A172 (cell line): ENCODE data around the gene KATNAL1. TPM values are rescaled to one million over a fixed set of nuclear protein-coding genes. Genes with fewer than 3 reads are reported as not detected.

Experiments used
- DNase-seq: peaks from one replicate; pipeline ENCODE4 v3.0.0-alpha.2; 2015; ENCODE audit warnings: low spot score
- total RNA-seq: library from RNA; depleted of rRNA; stranded (reverse); fragments of >200 nt; shearing (Covaris generic); gene quantifications from 2 replicates; pipeline ENCODE4 v1.2.3, GENCODE V29; 2014

KATNAL1 gene
- total RNA-seq, 1 experiment from 2014 or later, result 119 TPM

DNA sequence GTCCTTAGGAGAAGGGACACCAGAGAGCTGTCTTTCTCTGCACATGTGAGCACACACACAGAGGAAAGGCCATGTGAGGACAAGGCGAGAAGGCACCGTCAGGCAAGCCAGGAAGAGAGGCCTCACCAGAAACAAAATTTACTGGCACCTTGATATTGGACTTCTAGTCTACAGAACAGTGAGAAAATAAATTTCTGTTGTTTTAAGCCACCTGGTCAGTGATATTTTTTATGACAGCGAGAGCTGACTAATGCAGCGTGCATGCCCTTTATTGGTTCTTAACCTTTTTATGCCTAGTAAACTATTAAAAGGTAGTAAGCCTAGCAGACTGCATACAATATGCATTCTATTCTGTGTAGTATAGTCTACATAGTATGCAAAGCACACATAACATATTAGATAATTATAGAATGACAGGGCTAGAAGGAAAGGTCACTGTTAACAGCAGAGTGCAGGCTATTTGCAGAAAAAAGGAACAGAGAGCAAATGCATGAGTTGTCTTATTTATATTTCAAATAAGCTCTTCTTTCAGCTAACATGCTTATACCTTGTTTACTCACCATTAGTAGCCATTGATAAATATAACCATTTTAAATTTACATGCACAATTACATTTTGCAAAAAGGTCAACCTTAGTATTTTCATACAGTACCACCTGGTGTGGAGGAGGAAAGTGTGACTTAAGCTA, 25.2 kb upstream of the KATNAL1 start:
- DNase-seq, result no peak

DNA sequence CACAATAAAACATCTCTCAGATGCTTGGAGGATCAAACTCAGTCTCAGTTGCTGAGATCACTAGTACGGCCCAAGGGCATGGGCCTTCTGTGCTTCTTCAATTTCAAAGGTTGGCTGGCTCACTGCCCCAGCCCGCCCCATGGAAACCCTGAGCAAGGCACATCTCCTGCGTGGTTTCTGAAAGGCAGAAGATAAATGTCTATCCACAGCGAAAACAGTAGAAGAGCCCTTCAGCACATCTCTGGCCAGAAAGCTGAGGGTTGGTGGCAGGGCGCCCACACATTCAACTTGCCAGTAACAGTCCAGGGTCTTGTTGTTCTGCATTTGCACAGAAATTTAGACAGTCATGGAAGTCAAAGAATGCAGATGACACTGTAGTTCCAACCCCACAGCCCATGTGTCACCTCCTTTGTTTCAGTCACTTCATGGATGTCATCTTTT, 24.0 kb upstream of the KATNAL1 start:
- no peak for DNase-seq

DNA sequence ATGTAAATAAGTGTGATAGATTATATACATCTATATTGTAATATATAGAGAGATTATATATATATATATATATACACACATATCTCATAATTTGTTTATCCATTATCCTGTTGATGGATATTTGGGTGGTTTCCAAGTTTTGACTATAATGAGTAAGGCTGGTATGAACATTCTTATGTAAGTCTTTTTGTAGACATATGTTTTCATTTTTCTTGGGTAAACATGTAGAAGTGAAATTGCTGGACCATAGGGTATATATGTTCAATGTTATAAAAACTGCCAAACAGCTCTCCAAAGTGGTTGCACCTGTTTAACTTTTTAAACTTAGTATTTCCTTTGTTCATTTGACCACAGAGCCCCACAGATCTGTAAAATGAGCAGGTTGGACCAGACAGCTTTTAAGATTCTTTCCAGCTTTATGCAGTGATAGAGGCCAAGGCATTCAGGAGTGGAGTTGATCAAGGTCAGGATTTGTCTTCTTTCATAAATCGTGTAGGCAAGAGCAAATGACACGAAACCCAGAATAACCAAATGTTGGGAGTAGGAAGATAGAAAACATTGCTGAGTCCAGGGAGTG, 21.7 kb upstream of the KATNAL1 start:
- no peak for DNase-seq

DNA sequence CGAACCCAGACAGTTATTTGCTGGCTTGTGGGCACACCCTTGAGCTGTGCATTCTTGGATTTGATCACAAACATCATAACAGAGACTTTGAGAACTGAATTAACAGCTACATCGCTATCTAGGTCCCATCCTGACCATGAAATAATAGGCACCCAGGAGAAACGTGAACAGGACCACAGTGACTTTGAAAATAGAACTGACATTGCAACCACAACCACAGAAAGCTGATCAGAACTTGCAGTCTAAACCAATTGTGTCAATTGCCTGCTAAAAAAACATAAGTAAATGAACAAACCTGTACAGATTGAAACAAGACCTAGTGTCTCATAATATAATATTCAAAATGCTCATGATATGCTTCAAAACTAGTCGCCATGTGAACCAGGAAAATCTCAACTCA, 18.3 kb upstream of the KATNAL1 start:
- DNase-seq, result no peak

DNA sequence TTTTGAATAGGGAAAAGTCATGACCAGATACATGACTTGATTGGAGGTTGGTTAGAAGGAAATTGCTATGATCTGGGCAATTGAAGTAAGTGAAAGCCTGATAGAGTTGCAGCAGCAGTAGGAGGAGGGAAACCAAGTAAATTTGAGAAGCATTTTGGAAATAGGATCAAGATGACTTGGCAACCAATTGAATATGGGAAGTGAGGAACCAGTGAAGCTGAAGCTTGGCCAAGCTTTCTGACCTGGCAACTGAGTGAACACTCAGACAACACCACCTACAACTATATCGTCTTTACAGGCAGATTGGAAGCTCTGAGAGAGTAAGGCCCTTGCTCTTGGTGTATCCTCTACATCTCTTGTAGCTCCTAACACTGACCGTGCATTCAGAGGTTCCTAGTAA, 16.2 kb upstream of the KATNAL1 start:
- DNase-seq, result no peak

DNA sequence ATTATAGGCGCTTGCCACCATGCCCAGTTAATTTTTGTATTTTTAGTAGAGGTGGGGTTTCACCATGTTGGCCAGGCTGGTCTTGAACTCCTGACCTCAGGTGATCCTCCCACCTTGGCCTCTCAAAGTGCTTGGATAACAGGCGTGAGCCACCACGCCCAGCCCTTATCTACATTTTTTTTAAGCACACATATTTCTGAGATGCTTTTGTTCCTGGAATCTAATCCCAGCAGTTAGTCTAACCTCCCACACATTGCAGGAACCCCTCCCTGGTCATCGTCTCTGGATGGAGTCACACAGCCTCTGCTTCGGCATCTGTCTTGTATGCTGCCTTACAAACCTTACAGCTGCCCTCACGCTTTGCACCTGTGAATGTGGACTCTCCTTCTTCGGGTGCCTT, 15.1 kb upstream of the KATNAL1 start:
- no peak for DNase-seq

DNA sequence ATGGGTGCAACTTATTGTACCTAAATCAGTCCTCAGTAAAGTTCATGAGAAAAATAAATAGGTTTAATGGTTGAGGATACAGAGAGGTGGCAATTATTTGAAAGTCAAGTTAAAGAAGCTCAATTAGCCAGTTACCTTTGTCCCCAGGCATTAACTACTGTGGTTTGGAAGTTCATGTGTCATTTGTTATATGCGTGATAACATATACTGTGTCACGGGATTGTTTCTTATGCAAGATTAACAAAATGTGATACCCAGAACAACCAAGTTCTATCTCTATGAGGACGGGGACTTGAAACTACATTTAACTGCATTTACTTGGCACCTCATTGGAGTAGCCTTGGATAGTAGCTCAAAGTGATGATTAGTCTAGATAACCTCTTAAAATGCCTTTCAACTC, 13.9 kb upstream of the KATNAL1 start:
- DNase-seq, result no peak

DNA sequence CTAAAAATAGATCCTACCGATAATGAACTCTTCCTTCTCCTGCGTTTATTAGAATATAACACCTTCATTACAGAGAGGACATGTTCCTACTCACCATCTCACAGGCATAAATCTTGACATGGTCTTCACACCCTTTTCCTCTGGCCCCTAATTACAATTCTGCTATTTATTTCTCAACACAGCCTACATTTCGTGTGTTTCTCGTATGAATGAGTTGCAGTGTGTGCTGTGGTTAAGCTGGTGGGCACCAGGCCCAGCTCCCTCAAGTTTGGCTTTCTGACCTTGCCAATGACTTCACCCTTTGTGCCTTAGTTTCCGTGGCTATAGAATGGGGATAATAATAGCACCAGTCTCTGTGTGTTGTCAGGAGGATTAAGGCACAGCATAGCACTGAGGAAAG, 12.3 kb upstream of the KATNAL1 start:
- no peak for DNase-seq

DNA sequence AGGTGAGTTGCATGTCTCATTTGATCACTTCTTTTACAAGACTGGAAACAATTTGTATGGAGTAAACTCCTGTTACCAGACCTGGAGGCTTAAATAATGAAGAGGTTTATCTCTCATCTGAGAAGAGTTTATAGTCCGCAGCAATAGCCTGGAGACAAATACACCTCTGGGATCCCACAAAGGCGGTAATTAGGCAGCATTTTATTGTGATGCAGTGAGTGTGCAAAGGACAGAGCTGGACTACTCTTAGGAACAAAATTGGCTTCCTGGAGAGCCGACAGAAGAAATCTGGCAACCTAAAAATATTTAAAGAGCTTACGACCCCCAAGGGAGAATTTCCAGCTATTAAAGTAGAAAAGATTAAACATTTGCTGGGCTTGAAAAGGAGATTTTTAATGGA, 11.8 kb upstream of the KATNAL1 start:
- no peak for DNase-seq

DNA sequence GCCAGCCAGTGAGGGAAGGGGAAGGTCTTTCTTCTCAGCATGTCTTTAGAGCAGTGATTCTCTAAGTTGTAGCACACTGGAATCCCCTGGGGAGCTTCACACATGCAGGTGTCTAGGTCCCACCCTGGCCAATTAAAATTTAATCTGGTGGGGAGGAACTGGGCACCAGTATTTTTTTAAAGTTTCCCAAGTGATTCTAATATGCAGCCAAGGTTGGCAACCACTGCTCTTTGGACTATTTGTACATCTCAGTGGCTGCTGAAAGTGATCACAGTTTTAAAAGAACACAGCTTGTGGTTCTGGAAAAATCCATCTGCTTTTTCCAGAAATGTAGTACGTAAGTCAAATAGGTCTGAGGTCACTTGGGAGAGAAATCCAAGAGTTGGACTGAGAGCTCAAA, 10.7 kb upstream of the KATNAL1 start:
- no peak for DNase-seq

DNA sequence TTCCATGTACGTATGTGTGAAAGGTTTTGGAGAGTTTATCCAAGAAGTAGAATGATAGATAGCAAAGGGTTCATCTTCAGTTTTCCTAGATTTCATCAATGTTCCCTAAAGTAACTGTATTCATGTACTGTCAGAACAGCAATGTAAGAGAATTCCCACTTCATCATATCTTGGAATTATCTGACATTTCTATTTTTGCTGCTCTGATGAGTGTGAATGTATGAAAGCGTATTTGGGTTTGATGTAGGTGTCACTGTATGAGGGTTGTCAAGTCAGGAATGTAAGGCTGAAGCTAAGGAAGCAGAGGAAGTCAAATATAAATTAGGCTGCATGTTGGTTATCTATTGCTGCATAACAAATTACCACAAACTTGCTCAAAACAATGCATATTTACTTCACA, 7.2 kb upstream of the KATNAL1 start:
- no peak for DNase-seq

DNA sequence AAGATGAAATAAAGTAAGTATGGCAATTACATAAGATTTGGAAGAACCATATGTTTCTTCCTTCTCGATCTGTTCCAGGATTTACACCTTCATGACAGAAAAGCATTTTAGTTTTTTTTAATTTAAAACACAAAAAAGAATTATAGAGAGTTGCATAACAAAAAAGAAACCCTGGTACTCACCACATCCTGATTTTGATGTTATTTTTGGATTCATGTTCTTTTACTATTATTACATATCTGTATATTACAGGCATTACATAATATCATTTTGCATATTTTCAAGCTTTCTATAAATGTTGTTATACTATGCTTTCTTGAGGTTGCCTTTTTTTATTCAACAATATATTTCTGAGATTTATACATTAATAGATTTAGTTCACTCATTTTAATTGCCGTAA, 6.7 kb upstream of the KATNAL1 start:
- DNase-seq, result no peak

DNA sequence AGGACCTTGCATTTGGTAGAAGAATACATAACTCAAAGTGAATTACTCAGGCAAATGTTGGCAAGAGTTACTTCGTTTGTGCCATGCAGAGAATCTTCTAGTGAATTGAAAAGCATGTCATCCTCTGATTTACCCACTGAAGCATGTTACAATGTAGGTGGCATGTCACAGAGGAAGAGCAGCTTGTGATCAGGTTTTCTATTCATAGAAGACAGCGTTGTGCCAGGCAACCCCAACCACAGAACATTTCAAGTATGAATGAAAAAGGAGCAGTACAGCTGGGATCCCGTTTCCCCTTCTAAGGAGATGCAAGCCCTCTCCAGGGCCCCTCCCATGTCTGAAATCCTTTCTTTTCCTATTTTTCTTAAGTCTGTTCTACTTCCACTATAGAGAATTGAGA, 6.0 kb upstream of the KATNAL1 start:
- no peak for DNase-seq

DNA sequence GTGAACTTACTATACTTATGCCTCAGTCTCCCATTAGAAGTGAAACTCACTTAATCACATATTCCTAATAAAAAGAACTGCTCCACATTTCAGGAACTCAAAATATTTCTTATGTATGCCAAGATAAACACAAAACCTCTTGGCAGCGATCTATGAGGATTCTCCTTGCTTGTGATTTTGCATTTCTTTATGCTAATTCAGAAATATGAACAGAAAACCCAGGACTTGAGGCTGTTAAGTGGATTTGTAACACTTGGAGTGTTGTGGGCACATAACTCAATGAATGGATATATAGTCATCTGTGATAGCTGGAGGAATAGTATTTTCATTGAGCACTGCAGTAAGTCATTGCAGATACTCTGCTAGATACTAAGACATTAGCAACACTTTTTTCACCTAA, 5.6 kb upstream of the KATNAL1 start:
- DNase-seq, result no peak

DNA sequence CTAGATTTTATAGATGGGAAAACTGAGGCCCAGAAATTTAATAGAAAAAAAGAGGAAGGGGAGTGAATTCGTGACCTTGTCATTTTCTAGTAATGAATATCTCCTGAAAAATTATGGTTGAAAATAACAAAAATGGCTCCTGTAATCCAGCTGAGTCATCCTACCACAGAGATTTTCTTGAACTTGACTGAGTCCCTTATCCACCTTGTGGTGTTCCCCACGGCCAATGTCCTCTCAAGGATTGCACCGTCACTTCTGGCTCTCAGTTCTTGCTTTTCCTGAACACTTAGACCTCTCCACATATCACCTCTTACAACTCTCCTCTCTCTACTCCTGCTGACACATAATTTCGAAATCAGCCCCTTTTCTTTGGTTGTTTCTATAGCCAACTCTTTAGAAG, 1.2 kb upstream of the KATNAL1 start:
- peak; percentile 39 for DNase-seq

DNA sequence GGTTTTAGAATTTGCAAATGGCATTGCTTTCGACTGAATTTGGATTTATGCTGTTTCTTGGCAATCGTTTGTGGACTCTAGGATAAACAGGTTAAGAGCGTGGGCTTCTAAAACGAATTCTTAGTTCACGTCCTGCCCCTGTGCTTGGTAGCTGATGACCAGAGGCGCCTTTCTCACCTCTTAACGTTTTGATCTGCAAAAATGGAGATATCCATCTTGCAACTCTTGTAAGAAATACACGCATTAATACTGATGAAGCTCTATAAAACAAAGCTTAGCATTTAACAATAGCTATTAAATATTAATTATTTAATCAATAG, 580 bp upstream of the KATNAL1 start:
- DNase-seq, result no peak

DNA sequence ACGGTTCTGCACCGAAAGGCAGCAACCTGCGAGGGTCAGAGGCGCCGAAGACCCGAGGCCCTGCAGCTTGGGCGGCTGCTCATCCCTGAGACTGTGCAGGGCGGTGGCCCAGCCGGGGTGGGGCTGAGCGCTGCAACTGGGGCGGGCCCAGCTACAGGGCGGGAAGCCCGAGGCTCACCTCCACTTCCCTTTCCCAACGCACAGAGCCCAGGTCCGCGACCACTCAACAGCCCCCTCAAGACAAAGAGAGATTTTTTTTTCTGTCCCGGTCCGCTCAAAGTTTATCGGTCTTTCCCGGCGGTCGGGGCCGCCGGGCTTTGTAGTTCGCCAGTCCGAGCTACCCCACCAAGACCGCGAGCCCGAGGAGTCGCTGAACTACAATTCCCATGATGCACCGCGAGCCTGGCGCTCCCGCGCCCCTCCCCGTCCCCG, 573 bp downstream of the KATNAL1 start:
- peak; percentile 86 for DNase-seq

DNA sequence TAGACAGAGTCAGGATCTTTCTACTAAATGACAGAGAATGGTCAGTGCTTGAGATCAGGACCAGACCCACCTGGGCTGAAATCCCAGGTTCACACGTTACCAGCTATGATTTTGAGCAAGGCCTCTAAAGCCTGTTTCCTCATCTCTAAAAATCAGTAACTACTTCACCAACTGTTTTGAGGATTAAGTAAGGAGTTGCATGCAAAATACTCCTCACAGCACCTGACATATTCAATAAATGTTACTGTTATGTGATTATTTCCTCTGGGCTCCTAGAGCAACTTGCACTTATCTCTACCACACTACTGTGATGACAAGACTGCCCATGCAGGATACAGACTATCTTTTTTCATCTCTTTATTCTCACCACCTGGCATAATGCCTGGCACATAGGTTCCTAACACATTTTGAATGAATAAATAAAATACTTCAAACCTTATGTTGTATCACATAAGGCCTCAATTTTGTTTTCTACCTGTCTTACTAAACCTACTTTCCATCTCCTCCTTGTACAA, 1.8 kb downstream of the KATNAL1 start:
- no peak for DNase-seq

DNA sequence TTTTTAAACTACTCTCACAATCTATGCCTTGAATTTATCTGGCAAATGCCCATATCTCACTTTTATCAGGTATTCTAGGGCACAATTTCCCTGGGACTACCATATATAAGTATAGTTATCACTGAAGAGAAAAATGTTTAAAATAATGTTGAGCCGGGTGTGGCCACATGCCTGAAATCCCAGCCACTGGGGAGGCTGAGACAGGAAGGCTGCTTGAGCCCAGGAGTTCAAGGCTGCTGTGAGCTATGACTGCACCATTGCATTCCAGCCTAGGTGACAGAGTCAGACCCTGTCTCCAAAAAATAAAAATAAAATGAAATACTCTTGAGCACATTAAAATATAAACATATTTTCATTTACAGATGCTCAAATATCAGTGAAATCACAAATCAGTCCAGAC, 4.1 kb downstream of the KATNAL1 start:
- DNase-seq, result no peak

DNA sequence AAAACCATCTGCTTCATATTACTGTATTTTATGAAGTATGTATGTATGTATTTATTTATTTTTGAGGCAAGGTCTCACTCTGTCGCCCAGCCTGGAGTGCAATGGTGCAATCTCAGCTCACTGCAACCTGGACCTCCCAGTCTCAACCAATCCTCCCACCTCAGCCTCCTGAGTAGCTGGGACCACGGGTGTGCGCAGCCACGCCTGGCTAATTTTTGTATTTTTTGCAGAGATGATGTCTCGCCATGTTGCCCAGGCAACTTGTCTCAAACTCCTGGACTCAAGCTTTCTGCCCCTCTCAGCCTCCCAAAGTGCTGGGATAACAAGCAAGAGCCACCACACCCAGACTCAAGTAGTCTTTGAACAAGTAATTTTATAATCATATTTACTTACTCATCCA, 5.5 kb downstream of the KATNAL1 start:
- DNase-seq, result peak; percentile 28

DNA sequence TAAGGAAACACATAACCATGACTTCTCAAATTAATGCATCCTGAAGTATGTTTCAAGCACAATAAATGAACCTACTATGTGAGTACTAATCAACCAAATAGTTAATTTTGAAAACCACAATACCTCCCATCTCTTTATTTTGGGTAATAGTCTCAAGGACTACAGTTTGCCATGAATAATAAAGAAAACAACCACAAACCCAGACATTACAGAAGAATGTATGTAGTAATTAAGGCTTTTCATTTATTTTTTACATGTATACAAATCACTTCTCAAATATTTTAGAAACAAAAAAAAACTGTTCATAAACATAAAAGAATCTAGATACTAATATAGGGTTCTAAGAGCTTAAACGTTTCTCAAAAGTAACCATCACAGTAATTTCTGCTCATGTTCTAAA, 6.8 kb downstream of the KATNAL1 start:
- no peak for DNase-seq

DNA sequence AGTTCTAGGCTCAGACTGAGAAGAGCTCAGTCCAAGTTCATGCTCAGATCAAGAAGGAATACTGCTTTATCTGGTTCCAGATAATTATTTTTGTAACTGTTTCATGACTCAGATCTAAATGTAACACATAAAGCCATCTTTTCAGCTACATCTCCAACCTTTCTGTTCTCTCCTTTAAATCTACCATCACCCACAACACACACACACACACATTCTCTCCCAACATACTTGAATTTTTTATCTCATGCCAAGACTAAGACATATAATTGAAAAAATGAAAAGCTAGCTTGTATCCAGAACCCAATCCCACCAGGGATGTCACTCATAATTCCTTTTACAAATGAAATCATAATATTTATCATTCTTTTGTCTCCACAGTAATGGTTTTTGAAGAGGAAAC, 7.6 kb downstream of the KATNAL1 start:
- DNase-seq, result no peak

DNA sequence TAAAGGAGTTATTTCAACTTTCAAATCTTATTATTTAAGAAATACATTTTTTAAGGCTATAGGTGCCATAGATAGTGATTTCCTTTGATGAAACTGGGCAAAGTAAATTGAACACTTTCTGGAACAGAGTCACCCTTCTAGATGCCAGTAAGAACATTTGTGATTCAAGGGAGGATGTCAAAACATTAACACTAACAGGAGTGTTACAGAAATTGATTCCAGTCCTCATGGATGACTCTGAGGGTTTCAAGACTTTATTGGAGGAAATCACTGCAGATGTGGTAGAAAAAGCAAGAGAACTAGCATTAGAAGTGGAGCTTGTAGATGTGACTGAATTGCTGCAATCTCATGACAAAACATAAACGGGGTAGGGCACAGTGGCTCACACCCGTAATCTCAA, 12.2 kb downstream of the KATNAL1 start:
- no peak for DNase-seq

DNA sequence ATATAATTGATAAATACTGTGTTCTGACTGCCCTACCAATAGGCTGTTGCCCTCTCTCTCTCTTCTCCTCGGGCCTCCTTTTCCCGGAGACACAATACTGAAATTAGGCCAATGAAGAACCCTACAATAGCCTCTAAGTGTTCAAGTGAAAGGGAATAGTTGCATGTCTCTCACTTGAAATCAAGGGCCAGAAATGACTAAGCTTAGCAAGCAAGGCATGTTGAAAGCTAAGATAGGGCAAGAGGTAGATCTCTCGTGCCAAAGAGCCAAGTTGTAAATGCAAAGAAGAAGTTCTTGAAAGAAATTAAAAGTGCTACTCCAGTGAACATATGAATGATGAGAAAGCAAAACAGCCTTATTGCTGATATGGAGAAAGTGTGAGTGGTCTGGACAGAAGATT, 13.3 kb downstream of the KATNAL1 start:
- DNase-seq, result no peak
